HCT116 (cell line): Measurements from ENCODE around the gene AFF1. TPM values are rescaled to one million over a fixed set of nuclear protein-coding genes. Genes with fewer than 3 reads are reported as not detected.

Experiments
- ATAC-seq: fragments of 200-7000 bp; cut with Tn5 transposase; 2 replicates; pipeline ENCODE4 v1.9.1; 2020; ENCODE audit warnings: mild to moderate bottlenecking, moderate library complexity
- BruUV-seq: library from RNA; stranded (reverse); fragments of 400-500 nt; replicated peaks from 2 replicates; lab custom pipeline; 2021; lab: Mats Ljungman, UMichigan
- CTCF ChIA-PET: fragments of 300-600 bp; sonication (Branson Sonifier 250); formaldehyde crosslinking; loops from one replicate; lab custom pipeline; 2021; ENCODE audit warnings: antibody characterized with exemption; lab: Charles Lee
- POLR2A ChIA-PET: fragments of 300-600, 350-600 bp; sonication (Branson Sonifier 250); formaldehyde crosslinking; loops from one replicate; lab custom pipeline; 2021; ENCODE audit warnings: antibody characterized with exemption; lab: Charles Lee
- RAD21 ChIA-PET, 2 experiments: fragments of 300-600 bp; sonication (Branson Sonifier 250); formaldehyde crosslinking; loops; one replicate each; lab custom pipeline; 2023; ENCODE audit warnings: low total read pairs in 2 of 2; ENCODE audit not compliant: uncharacterized antibody in 2 of 2, unreplicated experiment in 2 of 2, low non-redundant PET in 1 of 2; lab: Charles Lee
- DNase-seq: peaks from one replicate; pipeline ENCODE4 v3.0.0-alpha.2; 2010; ENCODE audit warnings: low read depth, low spot score
- H2AFZ ChIP-seq: fragments of 200-600 bp; shearing (Covaris generic), sonication (generic); 2 replicates; pipeline ENCODE4 v1.6.1; 2017; ENCODE audit warnings: low read depth, mixed run types, mixed read lengths, antibody characterized with exemption, low read length; ENCODE audit not compliant: poor library complexity, severe bottlenecking
- H3K27ac ChIP-seq: 2 replicates; pipeline ENCODE4 v1.5.1; 2012; ENCODE audit warnings: low read depth, low read length
- H3K27me3 ChIP-seq: fragments of 200-600 bp; sonication (generic); 2 replicates; pipeline ENCODE4 v1.6.1; 2016; ENCODE audit warnings: mixed run types, low read length, mixed read lengths; ENCODE audit not compliant: insufficient read depth
- H3K36me3 ChIP-seq, 2 experiments: fragments of 200-500 bp in 1 of 2; fragments of 200-600 bp in 1 of 2; sonication (Bioruptor generic) in 1 of 2; sonication (generic) in 1 of 2; 2 replicates each; pipeline versions ENCODE4 v1.5.1 to v1.6.1; 2014 to 2016; ENCODE audit warnings: low read length in 2 of 2, inconsistent platforms in 1 of 2, mixed read lengths in 1 of 2, mixed run types in 1 of 2; ENCODE audit not compliant: insufficient read depth in 2 of 2, control insufficient read depth in 1 of 2
- H3K4me1 ChIP-seq, 2 experiments: fragments of 200-600 bp in 1 of 2; sonication (generic) in 1 of 2; 2 replicates each; pipeline versions ENCODE4 v1.5.1 to v1.6.1; 2012 to 2017; ENCODE audit warnings: low read length in 2 of 2, inconsistent platforms in 1 of 2, mild to moderate bottlenecking in 1 of 2, mixed read lengths in 1 of 2, mixed run types in 1 of 2, moderate library complexity in 1 of 2; ENCODE audit not compliant: insufficient read depth in 2 of 2, control insufficient read depth in 1 of 2
- H3K4me2 ChIP-seq: fragments of 200-600 bp; sonication (generic); 2 replicates; pipeline ENCODE4 v1.6.1; 2017; ENCODE audit warnings: mixed run types, low read length, mixed read lengths
- H3K4me3 ChIP-seq, 2 experiments: fragments of 200-600 bp in 1 of 2; sonication (generic) in 1 of 2; replicated peaks in 1 of 2; 2 replicates each; pipeline ENCODE4 v1.5.1; 2011 to 2016; ENCODE audit warnings: low read length in 2 of 2, control low read depth in 1 of 2, low read depth in 1 of 2, mild to moderate bottlenecking in 1 of 2, mixed read lengths in 1 of 2, mixed run types in 1 of 2
- H3K79me2 ChIP-seq: fragments of 200-600 bp; sonication (generic); 2 replicates; pipeline ENCODE4 v1.6.1; 2017; ENCODE audit warnings: mild to moderate bottlenecking, mixed run types, low read length, moderate library complexity, mixed read lengths; ENCODE audit not compliant: insufficient read depth
- H3K9ac ChIP-seq: fragments of 200-600 bp; sonication (generic); 2 replicates; pipeline ENCODE4 v1.6.1; 2016; ENCODE audit warnings: low read length, mixed read lengths
- H3K9me2 ChIP-seq: fragments of 200-600 bp; sonication (generic), shearing (Covaris generic); 2 replicates; pipeline ENCODE4 v1.6.1; 2017; ENCODE audit warnings: mixed run types, mild to moderate bottlenecking, moderate library complexity; ENCODE audit not compliant: insufficient read depth
- H3K9me3 ChIP-seq, 2 experiments: fragments of 200-500 bp in 1 of 2; fragments of 200-600 bp in 1 of 2; sonication (Bioruptor generic) in 1 of 2; sonication (generic) in 1 of 2; 2 replicates each; pipeline ENCODE4 v1.6.1; 2014 to 2017; ENCODE audit warnings: low read length in 2 of 2, mixed read lengths in 2 of 2, inconsistent platforms in 1 of 2, low read depth in 1 of 2, mild to moderate bottlenecking in 1 of 2, mixed run types in 1 of 2, moderate library complexity in 1 of 2; ENCODE audit not compliant: control insufficient read depth in 1 of 2, insufficient read depth in 1 of 2
- H4K20me1 ChIP-seq: fragments of 200-600 bp; sonication (generic), shearing (Covaris generic); 2 replicates; pipeline ENCODE4 v1.6.1; 2017; ENCODE audit warnings: mixed run types, mild to moderate bottlenecking, moderate library complexity; ENCODE audit not compliant: insufficient read depth
- CBX3 ChIP-seq: IDR thresholded peaks from 2 replicates; pipeline ENCODE4 v1.6.1; 2012; ENCODE audit warnings: low read depth
- CTCF ChIP-seq, 3 experiments: fragments of 200-600 bp in 1 of 3; sonication (generic) in 1 of 3; IDR thresholded peaks in 2 of 3; conservative IDR thresholded peaks in 1 of 3; 2 replicates each; pipeline ENCODE4 v1.5.1; 2012 to 2017; ENCODE audit warnings: low read depth in 2 of 3, low read length in 2 of 3, antibody characterized with exemption in 1 of 3, borderline replicate concordance in 1 of 3, control low read depth in 1 of 3, mild to moderate bottlenecking in 1 of 3, mixed read lengths in 1 of 3, mixed run types in 1 of 3, moderate library complexity in 1 of 3; ENCODE audit not compliant: insufficient read depth in 1 of 3
- EZH2 ChIP-seq: fragments of 200-600 bp; sonication (generic); IDR thresholded peaks from 2 replicates; pipeline ENCODE4 v1.6.1; 2017; ENCODE audit warnings: antibody characterized with exemption, mixed run types
- EZH2phosphoT487 ChIP-seq: fragments of 200-600 bp; IDR thresholded peaks from 2 replicates; pipeline ENCODE4 v1.6.1; 2018; ENCODE audit warnings: antibody characterized with exemption, borderline replicate concordance
- FOSL1 ChIP-seq: IDR thresholded peaks from 2 replicates; pipeline ENCODE4 v1.6.1; 2012; ENCODE audit warnings: low read depth
- JUND ChIP-seq: IDR thresholded peaks from 2 replicates; pipeline ENCODE4 v1.6.1; 2012
- POLR2A ChIP-seq: IDR thresholded peaks from 2 replicates; pipeline ENCODE4 v1.7.0; 2011; ENCODE audit warnings: borderline replicate concordance; ENCODE audit not compliant: insufficient read depth, insufficient read length; ENCODE audit errors: extremely low read depth
- RAD21 ChIP-seq: IDR thresholded peaks from 2 replicates; pipeline ENCODE4 v1.6.1; 2012; ENCODE audit warnings: low read depth, mild to moderate bottlenecking
- ZNF274 ChIP-seq: fragments of 200-500 bp; sonication (Bioruptor generic); IDR thresholded peaks from 2 replicates; pipeline ENCODE4 v1.6.1; 2014; ENCODE audit warnings: mild to moderate bottlenecking, low read depth, low read length, inconsistent platforms
- intact Hi-C: fragments of 100-400 bp; cut with micrococcal nuclease; formaldehyde crosslinking; loops from 2 replicates; pipeline ENCODE4 v1.10.0; 2022
- total RNA-seq: library from RNA; stranded (reverse); gene quantifications from one replicate; pipeline ENCODE4 v1.2.1, GENCODE V29; 2021; ENCODE audit not compliant: unreplicated experiment
- TF ChIP-seq, protein P1 (sequence below): IDR thresholded peaks from 2 replicates; pipeline ENCODE4 v1.6.1; 2012
- TF ChIP-seq, protein P2 (sequence below): IDR thresholded peaks from 2 replicates; pipeline ENCODE4 v1.6.1; 2012; ENCODE audit warnings: low read depth
- TF ChIP-seq, protein P3 (sequence below): IDR thresholded peaks from 2 replicates; pipeline ENCODE4 v1.6.1; 2011; ENCODE audit warnings: mild to moderate bottlenecking, low read length, moderate library complexity; ENCODE audit not compliant: insufficient replicate concordance; ENCODE audit errors: extremely low read depth
- TF ChIP-seq, protein P4 (sequence below): IDR thresholded peaks from 2 replicates; pipeline ENCODE4 v1.6.1; 2012

AFF1 gene
- total RNA-seq, 1 experiment from 2014 or later, result 43.1 TPM

DNA sequence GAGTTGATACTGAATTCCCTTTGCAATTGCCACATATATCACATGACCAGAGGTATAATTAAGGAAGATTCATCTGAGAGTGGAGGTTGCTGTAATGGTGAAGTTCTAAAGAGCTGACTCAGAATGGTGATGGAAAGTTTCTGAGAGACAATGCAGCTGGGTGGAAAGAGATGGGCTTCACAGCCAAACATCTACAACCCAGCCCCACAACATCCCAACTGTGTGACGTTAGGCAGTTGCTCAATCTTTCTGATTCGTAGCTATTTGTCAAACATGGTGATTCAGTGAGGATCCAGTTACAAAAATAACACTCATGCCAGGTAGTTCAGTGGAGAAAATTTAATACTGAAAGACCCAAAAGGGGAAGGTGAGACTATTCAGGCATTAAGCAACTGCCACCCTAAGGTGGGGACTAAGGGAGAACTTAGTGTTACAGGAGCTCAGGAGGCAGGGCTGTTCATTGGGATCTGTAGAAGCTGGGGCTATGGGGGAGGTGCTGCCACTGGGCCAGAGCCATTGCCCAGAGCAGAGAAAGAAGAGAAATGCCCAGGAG is 6.9 kb upstream of the AFF1 start (continued):
- TF ChIP-seq RAD21 (no peak), POLR2A (no peak)
- TF ChIP-seq, protein P1, sequence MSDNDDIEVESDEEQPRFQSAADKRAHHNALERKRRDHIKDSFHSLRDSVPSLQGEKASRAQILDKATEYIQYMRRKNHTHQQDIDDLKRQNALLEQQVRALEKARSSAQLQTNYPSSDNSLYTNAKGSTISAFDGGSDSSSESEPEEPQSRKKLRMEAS, result no peak

- no peak overlapping the region for H2AFZ ChIP-seq
Measured at GRCh38 chr4:86928400-86929255, 6.2 kb upstream of the AFF1 start.

More at GRCh38 chr4:86928400-86929255, 6.2 kb upstream of the AFF1 start:
- ATAC-seq, result no peak; the same call in 1 of the 2 replicates
- Histone ChIP-seq H3K27ac (peak overlapping the region; percentile 18; the same call in 1 of the 2 replicates), H3K4me3 (no peak overlapping the region; a peak in 1 of 4 replicates), H3K9me3 (no peaks in the 10 kb centered on the region), H3K4me2 (peak overlapping the region; percentile 75), H3K27me3 (no peaks in the 10 kb centered on the region), H3K4me1 (peaks cover 25 to 45% of the 10 kb centered on the region in 2 experiments), H3K9me2 (no peaks in the 10 kb centered on the region), H4K20me1 (no peaks in the 10 kb centered on the region), H3K79me2 (no peaks in the 10 kb centered on the region), H3K9ac (no peak overlapping the region), H3K36me3 (no peaks in the 10 kb centered on the region)
- TF ChIP-seq, protein P2, sequence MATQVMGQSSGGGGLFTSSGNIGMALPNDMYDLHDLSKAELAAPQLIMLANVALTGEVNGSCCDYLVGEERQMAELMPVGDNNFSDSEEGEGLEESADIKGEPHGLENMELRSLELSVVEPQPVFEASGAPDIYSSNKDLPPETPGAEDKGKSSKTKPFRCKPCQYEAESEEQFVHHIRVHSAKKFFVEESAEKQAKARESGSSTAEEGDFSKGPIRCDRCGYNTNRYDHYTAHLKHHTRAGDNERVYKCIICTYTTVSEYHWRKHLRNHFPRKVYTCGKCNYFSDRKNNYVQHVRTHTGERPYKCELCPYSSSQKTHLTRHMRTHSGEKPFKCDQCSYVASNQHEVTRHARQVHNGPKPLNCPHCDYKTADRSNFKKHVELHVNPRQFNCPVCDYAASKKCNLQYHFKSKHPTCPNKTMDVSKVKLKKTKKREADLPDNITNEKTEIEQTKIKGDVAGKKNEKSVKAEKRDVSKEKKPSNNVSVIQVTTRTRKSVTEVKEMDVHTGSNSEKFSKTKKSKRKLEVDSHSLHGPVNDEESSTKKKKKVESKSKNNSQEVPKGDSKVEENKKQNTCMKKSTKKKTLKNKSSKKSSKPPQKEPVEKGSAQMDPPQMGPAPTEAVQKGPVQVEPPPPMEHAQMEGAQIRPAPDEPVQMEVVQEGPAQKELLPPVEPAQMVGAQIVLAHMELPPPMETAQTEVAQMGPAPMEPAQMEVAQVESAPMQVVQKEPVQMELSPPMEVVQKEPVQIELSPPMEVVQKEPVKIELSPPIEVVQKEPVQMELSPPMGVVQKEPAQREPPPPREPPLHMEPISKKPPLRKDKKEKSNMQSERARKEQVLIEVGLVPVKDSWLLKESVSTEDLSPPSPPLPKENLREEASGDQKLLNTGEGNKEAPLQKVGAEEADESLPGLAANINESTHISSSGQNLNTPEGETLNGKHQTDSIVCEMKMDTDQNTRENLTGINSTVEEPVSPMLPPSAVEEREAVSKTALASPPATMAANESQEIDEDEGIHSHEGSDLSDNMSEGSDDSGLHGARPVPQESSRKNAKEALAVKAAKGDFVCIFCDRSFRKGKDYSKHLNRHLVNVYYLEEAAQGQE, result no peak
- TF ChIP-seq FOSL1 (no peak), CBX3 (no peak), RAD21 (no peak), JUND (no peak), ZNF274 (no peak), POLR2A (no peak), EZH2phosphoT487 (no peak), CTCF (IDR thresholded peaks at IDR 0.05 in 2 of 3, conservative IDR thresholded peaks at IDR 0.05 in 1 of 3; ENCODE audit: borderline replicate concordance in 1 of 3, insufficient read depth in 1 of 3, low read depth in 2 of 3, low read length in 2 of 3) (no peak), EZH2 (no peak)
- TF ChIP-seq, protein P3, sequence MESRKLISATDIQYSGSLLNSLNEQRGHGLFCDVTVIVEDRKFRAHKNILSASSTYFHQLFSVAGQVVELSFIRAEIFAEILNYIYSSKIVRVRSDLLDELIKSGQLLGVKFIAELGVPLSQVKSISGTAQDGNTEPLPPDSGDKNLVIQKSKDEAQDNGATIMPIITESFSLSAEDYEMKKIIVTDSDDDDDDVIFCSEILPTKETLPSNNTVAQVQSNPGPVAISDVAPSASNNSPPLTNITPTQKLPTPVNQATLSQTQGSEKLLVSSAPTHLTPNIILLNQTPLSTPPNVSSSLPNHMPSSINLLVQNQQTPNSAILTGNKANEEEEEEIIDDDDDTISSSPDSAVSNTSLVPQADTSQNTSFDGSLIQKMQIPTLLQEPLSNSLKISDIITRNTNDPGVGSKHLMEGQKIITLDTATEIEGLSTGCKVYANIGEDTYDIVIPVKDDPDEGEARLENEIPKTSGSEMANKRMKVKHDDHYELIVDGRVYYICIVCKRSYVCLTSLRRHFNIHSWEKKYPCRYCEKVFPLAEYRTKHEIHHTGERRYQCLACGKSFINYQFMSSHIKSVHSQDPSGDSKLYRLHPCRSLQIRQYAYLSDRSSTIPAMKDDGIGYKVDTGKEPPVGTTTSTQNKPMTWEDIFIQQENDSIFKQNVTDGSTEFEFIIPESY, result no peak
- TF ChIP-seq, protein P1, result no peak
- TF ChIP-seq, protein P4, sequence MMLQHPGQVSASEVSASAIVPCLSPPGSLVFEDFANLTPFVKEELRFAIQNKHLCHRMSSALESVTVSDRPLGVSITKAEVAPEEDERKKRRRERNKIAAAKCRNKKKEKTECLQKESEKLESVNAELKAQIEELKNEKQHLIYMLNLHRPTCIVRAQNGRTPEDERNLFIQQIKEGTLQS, result no peak
- intact Hi-C loops, result no loop called here
- no TSS peak for BruUV-seq
- DNase-seq, result no peak
- ChIA-PET CTCF (no interaction called here), RAD21 (interaction anchor here in 1 of 2 experiments (0.6 kb wide), 1 partner anchor 16 kb away, joined by 3 read pairs; no protein-coding TSS in a partner anchor), POLR2A (interaction anchor here (0.7 to 1.7 kb wide), 2 partner anchors 7 to 32 kb away, joined by 3 to 11 read pairs; no protein-coding TSS in a partner anchor)
